Keratinocyte (primary cell): ENCODE results near the gene TNIP1. TPM values are rescaled to one million over a fixed set of nuclear protein-coding genes. Genes with fewer than 3 reads are reported as not detected.
A peak's percentile ranks its signal among the peaks of the same experiment; 100 is the strongest.

Experiments used
- DNase-seq: peaks from one replicate; pipeline ENCODE4 v3.0.0-alpha.2; 2011; ENCODE audit warnings: low read depth, missing footprints, low spot score
- FAIRE-seq: peaks from 2 replicates; lab custom pipeline; 2011; peaks lifted over from hg19 to GRCh38; lab: Jason Lieb, UNC
- H2AFZ ChIP-seq: 2 replicates; pipeline ENCODE4 v1.6.0; 2012; ENCODE audit warnings: low read length, control low read depth, inconsistent platforms; ENCODE audit not compliant: control insufficient read depth
- H3K27ac ChIP-seq: 2 replicates; pipeline ENCODE4 v1.5.1; 2011; ENCODE audit warnings: low read length; ENCODE audit not compliant: control insufficient read depth, insufficient read depth
- H3K27me3 ChIP-seq: 3 replicates; pipeline ENCODE4 v1.6.0; 2011; ENCODE audit warnings: low read length; ENCODE audit not compliant: control insufficient read depth, insufficient read depth; ENCODE audit errors: extremely low read depth
- H3K36me3 ChIP-seq, 2 experiments: 2 replicates in 1 of 2; 3 replicates in 1 of 2; pipeline ENCODE4 v1.5.1; 2011; ENCODE audit warnings: low read length in 2 of 2, mild to moderate bottlenecking in 1 of 2; ENCODE audit not compliant: control insufficient read depth in 2 of 2, insufficient read depth in 2 of 2; ENCODE audit errors: extremely low read depth in 1 of 2
- H3K4me1 ChIP-seq: 3 replicates; pipeline ENCODE4 v1.5.1; 2011; ENCODE audit warnings: low read length; ENCODE audit not compliant: control insufficient read depth, insufficient read depth; ENCODE audit errors: extremely low read depth
- H3K4me2 ChIP-seq: 3 replicates; pipeline ENCODE4 v1.6.0; 2011; ENCODE audit warnings: low read depth, low read length; ENCODE audit not compliant: control insufficient read depth, insufficient read depth; ENCODE audit errors: extremely low read depth
- H3K4me3 ChIP-seq, 3 experiments: fragments of 200-600 bp in 1 of 3; sonication (generic) in 1 of 3; 2 replicates in 2 of 3; 3 replicates in 1 of 3; pipeline ENCODE4 v1.5.1; 2011 to 2016; ENCODE audit warnings: low read length in 3 of 3, mild to moderate bottlenecking in 3 of 3, control low read depth in 2 of 3, inconsistent platforms in 1 of 3, low read depth in 1 of 3, mixed read lengths in 1 of 3, mixed run types in 1 of 3, moderate library complexity in 1 of 3; ENCODE audit not compliant: control insufficient read depth in 2 of 3, insufficient read depth in 2 of 3; ENCODE audit errors: extremely low read depth in 1 of 3
- H3K79me2 ChIP-seq: 2 replicates; pipeline ENCODE4 v1.6.0; 2012; ENCODE audit warnings: low read length; ENCODE audit not compliant: control insufficient read depth, insufficient read depth
- H3K9ac ChIP-seq: 3 replicates; pipeline ENCODE4 v1.6.0; 2011; ENCODE audit warnings: low read length; ENCODE audit not compliant: control insufficient read depth, insufficient read depth; ENCODE audit errors: extremely low read depth
- H3K9me1 ChIP-seq: 3 replicates; pipeline ENCODE4 v1.6.0; 2011; ENCODE audit warnings: low read length; ENCODE audit not compliant: control insufficient read depth, insufficient read depth; ENCODE audit errors: extremely low read depth
- H3K9me3 ChIP-seq: 2 replicates; pipeline ENCODE4 v1.5.1; 2012; ENCODE audit warnings: low read depth, low read length; ENCODE audit not compliant: control insufficient read depth
- H4K20me1 ChIP-seq: 3 replicates; pipeline ENCODE4 v1.6.0; 2011; ENCODE audit warnings: low read length; ENCODE audit not compliant: control insufficient read depth, insufficient read depth; ENCODE audit errors: extremely low read depth
- EZH2 ChIP-seq: IDR thresholded peaks from one replicate; pipeline ENCODE4 v1.6.1; 2012; ENCODE audit warnings: inconsistent platforms, mild to moderate bottlenecking, low read length, moderate library complexity
- dilution Hi-C: fragments of 300-500 bp; cut with MboI; formaldehyde crosslinking; loops from one replicate; pipeline ENCODE4 v1.7.0; 2020; ENCODE audit warnings: low sequenced_read_pairs; ENCODE audit not compliant: extremely low pct_ligation_motif_present
- polyA plus RNA-seq, 5 experiments: library from polyadenylated mRNA; depleted of rRNA in 3 of 5; stranded (reverse) in 3 of 5; stranded (forward) in 1 of 5; unstranded in 1 of 5; fragments of >200 nt; gene quantifications; 1 replicate in 1 of 5; 2 replicates in 3 of 5; 3 replicates in 1 of 5; pipeline versions ENCODE4 v1.2.1 to v1.2.3, GENCODE V29; 2011 to 2012; ENCODE audit warnings: missing spikeins in 2 of 5, low read depth in 1 of 5, low replicate concordance in 1 of 5
- TF ChIP-seq, protein P1 (sequence below), 3 experiments: IDR thresholded peaks in 1 of 3; conservative IDR thresholded peaks in 1 of 3; optimal IDR thresholded peaks in 1 of 3; 2 replicates in 2 of 3; 3 replicates in 1 of 3; pipeline versions ENCODE3 to v1.5.1; 2011; ENCODE audit warnings: low read length in 3 of 3, mild to moderate bottlenecking in 3 of 3, moderate library complexity in 2 of 3, control low read depth in 1 of 3, inconsistent platforms in 1 of 3; ENCODE audit not compliant: insufficient read depth in 2 of 3; ENCODE audit errors: extremely low read depth in 1 of 3

TNIP1 gene
- polyA plus RNA-seq, 1 donor (not counting 4 experiments of a cell fraction or from before 2014, with no cell fraction given): 47.9 TPM

DNA sequence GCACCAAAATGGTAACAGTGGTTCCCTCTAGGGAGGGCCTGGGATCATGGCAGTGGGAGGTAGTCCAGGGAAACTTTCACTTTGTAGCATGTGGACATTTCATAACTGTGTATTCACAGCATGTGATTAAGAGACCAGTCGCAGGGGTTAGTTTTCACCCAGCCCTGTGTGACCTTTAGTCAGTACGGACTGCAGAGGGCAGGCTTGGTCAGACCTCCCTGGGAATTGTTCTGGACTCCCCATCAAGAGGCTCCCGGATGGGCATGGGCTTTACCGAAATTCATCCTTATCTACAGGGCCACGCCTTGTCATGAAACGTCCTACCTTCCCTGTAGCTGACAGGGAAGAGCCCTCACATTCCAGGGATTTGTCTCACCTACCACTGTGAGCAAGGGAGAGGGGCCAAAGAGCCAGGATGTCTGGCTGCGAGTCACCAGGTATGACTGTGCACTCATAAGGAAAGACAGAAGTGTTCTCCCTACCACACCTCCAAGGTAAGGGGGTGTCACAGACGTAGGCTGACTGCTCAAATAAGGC is 40.6 kb downstream of the TNIP1 start:
- dilution Hi-C loops: no loop called here
- Histone ChIP-seq H3K4me1 (peaks cover 36% of the 10 kb centered on the region), H2AFZ (no peak overlapping the region), H3K9me1 (peaks cover 2% of the 10 kb centered on the region), H3K4me2 (peak overlapping the region; percentile 25), H3K36me3 (peaks cover 45 to 79% of the 10 kb centered on the region in 2 experiments), H3K27me3 (no peaks in the 10 kb centered on the region), H3K4me3 (no peak overlapping the region), H3K9ac (peak overlapping the region; percentile 43), H3K79me2 (no peaks in the 10 kb centered on the region), H3K9me3 (no peaks in the 10 kb centered on the region), H3K27ac (peak overlapping the region; percentile 76), H4K20me1 (no peaks in the 10 kb centered on the region)
- TF ChIP-seq, protein P1, sequence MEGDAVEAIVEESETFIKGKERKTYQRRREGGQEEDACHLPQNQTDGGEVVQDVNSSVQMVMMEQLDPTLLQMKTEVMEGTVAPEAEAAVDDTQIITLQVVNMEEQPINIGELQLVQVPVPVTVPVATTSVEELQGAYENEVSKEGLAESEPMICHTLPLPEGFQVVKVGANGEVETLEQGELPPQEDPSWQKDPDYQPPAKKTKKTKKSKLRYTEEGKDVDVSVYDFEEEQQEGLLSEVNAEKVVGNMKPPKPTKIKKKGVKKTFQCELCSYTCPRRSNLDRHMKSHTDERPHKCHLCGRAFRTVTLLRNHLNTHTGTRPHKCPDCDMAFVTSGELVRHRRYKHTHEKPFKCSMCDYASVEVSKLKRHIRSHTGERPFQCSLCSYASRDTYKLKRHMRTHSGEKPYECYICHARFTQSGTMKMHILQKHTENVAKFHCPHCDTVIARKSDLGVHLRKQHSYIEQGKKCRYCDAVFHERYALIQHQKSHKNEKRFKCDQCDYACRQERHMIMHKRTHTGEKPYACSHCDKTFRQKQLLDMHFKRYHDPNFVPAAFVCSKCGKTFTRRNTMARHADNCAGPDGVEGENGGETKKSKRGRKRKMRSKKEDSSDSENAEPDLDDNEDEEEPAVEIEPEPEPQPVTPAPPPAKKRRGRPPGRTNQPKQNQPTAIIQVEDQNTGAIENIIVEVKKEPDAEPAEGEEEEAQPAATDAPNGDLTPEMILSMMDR (optimal IDR thresholded peaks at IDR 0.05 in 1 of 3, IDR thresholded peaks at IDR 0.05 in 1 of 3, conservative IDR thresholded peaks at IDR 0.05 in 1 of 3; ENCODE audit: extremely low read depth in 1 of 3, insufficient read depth in 2 of 3, low read length in 3 of 3): peak in 1 of 3 experiments; percentile 7
- TF ChIP-seq EZH2: no peak
- DNase-seq: peak; percentile 38
- peak; percentile 90 for FAIRE-seq

DNA sequence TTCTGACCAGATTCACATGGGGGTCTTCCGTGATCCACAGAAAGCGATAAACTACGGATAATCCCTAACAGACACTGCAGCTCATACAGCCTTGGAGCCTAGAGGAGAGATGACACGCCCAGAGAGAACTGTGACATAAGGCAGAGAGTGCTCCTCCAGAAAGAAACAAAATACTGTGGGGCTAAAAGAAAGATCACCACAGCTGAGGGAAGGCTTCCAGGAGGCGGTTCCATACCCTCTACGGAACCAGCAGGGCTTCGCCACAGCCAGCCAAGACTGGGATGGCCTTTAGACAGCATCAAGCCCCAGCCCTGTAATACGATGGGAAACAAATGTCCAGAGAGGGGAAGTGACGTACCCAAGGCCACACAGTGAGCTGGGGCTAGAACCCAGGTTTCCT is 41.2 kb downstream of the TNIP1 start:
- dilution Hi-C loops: no loop called here
- Histone ChIP-seq H3K27ac (peak overlapping the region; percentile 76), H3K4me3 (no peak overlapping the region), H3K79me2 (no peaks in the 10 kb centered on the region), H3K9ac (peak overlapping the region; percentile 4), H3K4me1 (peaks cover 36% of the 10 kb centered on the region), H3K27me3 (no peaks in the 10 kb centered on the region), H3K36me3 (peaks cover 42 to 78% of the 10 kb centered on the region in 2 experiments), H3K4me2 (no peak overlapping the region), H3K9me1 (peaks cover 2% of the 10 kb centered on the region), H2AFZ (no peak overlapping the region), H4K20me1 (no peaks in the 10 kb centered on the region), H3K9me3 (no peaks in the 10 kb centered on the region)
- DNase-seq (no peak), FAIRE-seq (no peak)
- TF ChIP-seq, protein P1 (optimal IDR thresholded peaks at IDR 0.05 in 1 of 3, IDR thresholded peaks at IDR 0.05 in 1 of 3, conservative IDR thresholded peaks at IDR 0.05 in 1 of 3; ENCODE audit: extremely low read depth in 1 of 3, insufficient read depth in 2 of 3, low read length in 3 of 3): no peak
- no peak for TF ChIP-seq EZH2
